Stomach smooth muscle (tissue), 2 donors: ENCODE measurements around the gene COMTD1.
A peak's percentile ranks its signal among the peaks of the same experiment; 100 is the strongest.
"Not testable (repeated sequence)": the region's sequence is repeated elsewhere in the genome, so short reads cannot be mapped to it uniquely, and the experiment has no call there.

Experiments used
- H3K27ac ChIP-seq: one replicate; pipeline ENCODE4 v1.7.0; 2013; ENCODE audit warnings: mild to moderate bottlenecking, low read length, inconsistent platforms
- H3K27me3 ChIP-seq, 2 donors: one replicate each; pipeline ENCODE4 v1.7.0; 2013; ENCODE audit warnings: low read length in 2 of 2; ENCODE audit not compliant: insufficient read depth in 2 of 2, control insufficient read depth in 1 of 2
- H3K36me3 ChIP-seq, 2 donors: one replicate each; pipeline ENCODE4 v1.7.0; 2013; ENCODE audit warnings: low read length in 2 of 2; ENCODE audit not compliant: control insufficient read depth in 2 of 2, insufficient read depth in 2 of 2
- H3K4me1 ChIP-seq: one replicate; pipeline ENCODE4 v1.7.0; 2013; ENCODE audit warnings: low read length; ENCODE audit not compliant: control insufficient read depth, insufficient read depth
- H3K4me3 ChIP-seq, 2 donors: one replicate each; pipeline ENCODE4 v1.7.0; 2013; ENCODE audit warnings: low read length in 2 of 2
- H3K9ac ChIP-seq, 2 donors: one replicate each; pipeline ENCODE4 v1.7.0; 2013; ENCODE audit warnings: low read length in 2 of 2, mild to moderate bottlenecking in 1 of 2
- H3K9me3 ChIP-seq, 2 donors: one replicate each; pipeline ENCODE4 v1.7.0; 2013; ENCODE audit warnings: low read length in 2 of 2; ENCODE audit not compliant: control insufficient read depth in 2 of 2
- donor health status: healthy.
- donor health status: Pancreatic carcinoma.

The COMTD1 gene

DNA sequence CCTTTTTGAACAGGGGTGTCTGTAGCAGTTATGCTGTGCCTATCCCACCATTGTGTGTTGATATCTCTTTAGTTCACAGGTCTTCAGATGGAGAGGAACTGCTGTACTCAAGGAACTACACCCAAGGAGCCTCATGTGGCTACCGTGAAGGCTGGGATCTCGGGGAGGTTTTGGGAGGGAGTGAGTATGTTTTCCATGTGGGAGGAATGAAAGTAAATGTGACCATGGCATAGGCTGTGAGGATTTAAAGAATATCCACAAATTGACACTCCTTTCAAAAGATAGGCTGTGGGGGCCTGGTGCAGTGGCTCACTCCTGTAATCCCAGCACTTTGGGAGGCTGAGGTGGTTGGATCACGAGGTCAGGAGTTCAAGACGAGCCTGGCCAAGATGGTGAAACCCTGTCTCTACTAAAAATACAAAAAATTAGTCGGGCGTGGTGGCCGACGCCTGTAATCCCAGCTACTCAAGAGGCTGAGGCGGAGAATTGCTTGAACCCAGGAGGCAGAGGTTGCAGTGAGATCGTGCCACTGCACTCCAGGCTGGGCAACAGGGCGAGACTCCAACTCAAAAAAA lies 32.6 kb downstream of the COMTD1 start:
- peaks cover 25% of the 10 kb centered on the region for H3K4me1 ChIP-seq
- peak overlapping the region; percentile 86 for H3K27ac ChIP-seq
- H3K4me3 ChIP-seq = peak overlapping the region; percentile 34 to 40
- not testable (repeated sequence) for H3K9me3 ChIP-seq, H3K36me3 ChIP-seq, H3K27me3 ChIP-seq
- peak overlapping the region; percentile 41 to 43 for H3K9ac ChIP-seq

DNA sequence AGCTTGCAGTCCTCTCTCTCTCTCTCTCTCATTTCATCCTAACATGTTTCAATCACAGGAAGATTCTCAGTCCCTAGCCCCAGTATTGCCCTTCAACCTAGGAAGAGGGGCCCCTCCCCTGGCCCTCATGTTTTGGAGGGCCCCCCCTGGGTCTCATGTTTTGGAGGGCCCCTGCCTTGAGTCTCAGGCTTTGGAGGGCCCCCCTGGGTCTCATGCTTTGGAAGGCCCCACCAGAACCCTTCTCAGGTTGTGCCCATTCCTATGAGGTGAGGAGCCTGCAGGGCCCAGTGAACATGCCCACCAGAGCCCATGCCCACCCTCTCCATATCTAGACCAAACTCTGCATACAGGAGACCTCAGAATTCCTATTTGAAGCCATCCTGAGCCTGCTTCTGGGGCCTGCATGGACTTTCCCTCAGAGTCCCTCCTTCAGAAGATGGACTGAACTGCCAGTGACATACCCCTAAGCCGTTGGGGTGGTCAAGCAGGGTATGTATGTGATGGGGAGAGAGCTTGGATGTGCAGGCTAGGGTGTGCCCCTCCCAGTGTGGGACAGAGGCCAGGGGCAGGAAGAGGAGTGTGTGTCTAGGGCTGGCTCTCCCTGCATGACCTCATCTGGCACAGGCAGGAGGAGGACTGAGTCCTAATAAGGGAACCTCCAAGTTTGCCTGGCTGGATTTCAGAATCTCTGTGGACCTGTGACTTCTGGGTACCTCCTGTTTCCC lies 33.3 kb downstream of the COMTD1 start:
- Histone ChIP-seq H3K4me1 (peaks cover 18% of the 10 kb centered on the region), H3K9ac (peak overlapping the region; percentile 21 to 41), H3K36me3 (no peaks in the 10 kb centered on the region), H3K9me3 (no peaks in the 10 kb centered on the region), H3K27me3 (no peaks in the 10 kb centered on the region), H3K4me3 (peak overlapping the region; percentile 34 to 40), H3K27ac (peak overlapping the region; percentile 86)

GRCh38 chr10:75201793-75202307 lies 33.9 kb downstream of the COMTD1 start:
- Histone ChIP-seq H3K9ac (no peak overlapping the region), H3K4me1 (peaks cover 18% of the 10 kb centered on the region), H3K4me3 (no peak overlapping the region), H3K36me3 (no peaks in the 10 kb centered on the region), H3K27ac (peak overlapping the region; percentile 86), H3K9me3 (no peaks in the 10 kb centered on the region), H3K27me3 (no peaks in the 10 kb centered on the region)

DNA sequence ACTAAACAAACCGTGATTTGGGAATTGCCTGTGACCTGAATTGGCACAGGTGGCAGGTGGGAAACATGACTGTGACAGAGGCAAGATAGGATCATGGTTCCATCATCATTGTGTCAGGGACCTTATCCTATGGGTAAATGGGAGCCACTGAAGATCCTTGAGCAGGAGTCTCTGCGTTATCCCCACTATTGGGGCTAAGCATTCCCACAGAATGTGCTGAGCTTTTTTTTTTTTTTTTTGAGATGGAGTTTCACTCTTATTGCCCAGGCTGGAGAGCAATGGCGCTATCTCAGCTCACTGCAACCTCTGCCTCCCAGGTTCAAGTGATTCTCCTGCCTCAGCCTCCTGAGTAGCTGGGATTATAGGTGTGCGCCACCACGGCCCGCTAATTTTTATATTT lies 35.8 kb downstream of the COMTD1 start:
- H3K9ac ChIP-seq, H3K27me3 ChIP-seq, H3K9me3 ChIP-seq, H3K36me3 ChIP-seq, H3K27ac ChIP-seq, H3K4me3 ChIP-seq: not testable (repeated sequence)
- H3K4me1 ChIP-seq = peaks cover 18% of the 10 kb centered on the region

- Histone ChIP-seq H3K27ac (no peak overlapping the region), H3K36me3 (no peaks in the 10 kb centered on the region), H3K9ac (no peak overlapping the region), H3K4me1 (peaks cover 10% of the 10 kb centered on the region), H3K4me3 (no peak overlapping the region), H3K9me3 (no peaks in the 10 kb centered on the region), H3K27me3 (no peaks in the 10 kb centered on the region)
Observed at GRCh38 chr10:75197906-75198305, 37.9 kb downstream of the COMTD1 start.

GRCh38 chr10:75197066-75197465 lies 38.7 kb downstream of the COMTD1 start:
- Histone ChIP-seq H3K4me1 (peaks cover 4% of the 10 kb centered on the region), H3K27ac (no peak overlapping the region), H3K4me3 (no peak overlapping the region)

DNA sequence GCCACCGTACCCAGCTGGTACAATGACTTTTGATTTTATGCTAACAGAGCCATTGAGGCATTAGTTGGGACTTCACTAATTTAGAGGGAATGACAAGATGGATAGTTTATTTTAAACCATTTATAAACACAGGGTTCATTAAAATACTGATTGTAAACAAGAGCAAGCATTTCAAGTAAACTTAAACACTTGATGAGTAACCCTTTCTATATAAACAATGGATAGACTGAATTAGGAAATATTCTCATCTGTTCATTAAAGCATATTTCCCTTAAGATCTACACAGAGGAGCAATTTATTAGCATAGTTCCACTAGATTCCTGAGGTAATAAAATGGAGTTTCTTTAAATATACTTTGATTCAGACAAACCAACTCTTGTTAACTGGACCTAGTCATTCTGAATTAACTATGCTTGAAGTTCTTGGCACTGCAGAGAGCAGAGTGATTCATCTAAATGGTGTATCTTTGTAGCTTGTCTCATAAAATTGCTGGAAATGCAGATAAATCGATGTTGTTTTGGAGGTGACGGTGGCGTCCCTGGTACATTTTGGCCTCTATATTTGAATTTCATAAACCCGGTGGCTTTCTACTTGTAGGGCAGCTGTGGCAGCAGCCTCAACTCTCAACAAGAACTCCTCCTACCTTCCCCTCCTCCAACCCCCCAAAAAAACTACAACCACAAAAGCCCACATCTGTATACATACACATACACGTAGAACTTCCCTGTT lies 40.6 kb downstream of the COMTD1 start:
- no peaks in the 10 kb centered on the region for H3K36me3 ChIP-seq
- H3K27ac ChIP-seq = no peak overlapping the region
- no peaks in the 10 kb centered on the region for H3K27me3 ChIP-seq
- H3K9me3 ChIP-seq = no peaks in the 10 kb centered on the region
- peaks cover 6% of the 10 kb centered on the region for H3K4me1 ChIP-seq
- H3K9ac ChIP-seq = no peak overlapping the region
- no peak overlapping the region for H3K4me3 ChIP-seq

More at GRCh38 chr10:75197066-75197465, 38.7 kb downstream of the COMTD1 start:
- Histone ChIP-seq H3K9me3 (no peaks in the 10 kb centered on the region), H3K9ac (no peak overlapping the region), H3K36me3 (no peaks in the 10 kb centered on the region), H3K27me3 (no peaks in the 10 kb centered on the region)

DNA sequence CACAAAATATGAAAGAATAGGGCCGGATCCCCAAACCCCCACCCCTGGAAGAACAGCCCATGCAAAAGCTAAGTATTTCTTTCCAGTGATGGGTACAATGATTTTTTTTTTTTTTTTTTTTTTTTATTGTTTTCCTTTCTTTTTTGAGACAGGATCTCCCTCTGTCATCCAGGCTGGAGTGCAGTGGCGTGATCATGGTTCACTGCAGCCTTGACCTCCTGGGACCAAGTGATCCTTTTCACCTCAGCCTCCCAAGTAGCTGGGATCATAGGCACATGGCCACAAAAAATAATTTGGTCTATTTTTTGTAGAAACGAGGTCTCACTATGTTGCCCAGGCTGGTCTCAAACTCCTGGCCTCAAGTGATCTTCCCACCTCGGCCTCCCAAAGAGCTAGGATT lies 41.1 kb downstream of the COMTD1 start:
- not testable (repeated sequence) for H3K27me3 ChIP-seq, H3K4me3 ChIP-seq, H3K36me3 ChIP-seq, H3K27ac ChIP-seq, H3K9ac ChIP-seq, H3K9me3 ChIP-seq, H3K4me1 ChIP-seq

DNA sequence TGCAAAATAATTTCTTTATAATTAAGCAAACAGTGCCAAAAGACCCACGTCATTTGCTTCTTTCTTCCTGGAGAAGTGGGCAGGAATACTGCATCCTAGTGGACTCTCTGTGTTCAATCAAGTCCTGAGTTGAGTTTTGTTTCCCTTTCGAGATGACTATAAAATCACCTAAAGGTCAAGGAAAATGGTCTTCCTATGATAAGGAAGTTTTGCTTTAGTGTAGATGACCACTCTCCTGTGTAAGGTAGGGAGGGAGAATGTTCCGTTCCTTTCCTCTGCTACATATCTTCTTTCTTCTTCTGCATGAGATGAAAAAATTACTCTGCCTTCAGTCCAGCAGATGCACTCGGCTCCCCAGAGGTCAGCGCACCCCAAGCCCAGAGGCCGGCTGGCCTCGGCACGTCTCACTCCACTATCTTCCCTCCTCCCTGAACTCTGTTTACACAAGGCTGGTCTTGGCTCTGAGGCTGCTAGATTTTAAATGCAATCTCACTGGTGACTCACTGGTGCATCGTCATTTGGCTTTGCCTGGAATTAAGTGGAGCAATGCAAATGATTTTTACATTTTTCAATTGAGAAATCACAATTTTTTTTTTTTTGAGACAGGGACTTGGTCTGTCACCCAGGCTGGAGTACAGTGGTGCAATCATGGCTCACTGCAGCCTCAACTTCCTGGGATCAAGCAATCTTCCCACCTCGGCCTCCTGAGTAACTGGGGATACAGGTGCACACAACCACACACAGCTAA lies 43.8 kb downstream of the COMTD1 start:
- Histone ChIP-seq H3K27ac (no peak overlapping the region), H3K9me3 (no peaks in the 10 kb centered on the region), H3K4me1 (peaks cover 8% of the 10 kb centered on the region), H3K27me3 (no peaks in the 10 kb centered on the region), H3K36me3 (peaks cover 0 to 2% of the 10 kb centered on the region in 2 donors), H3K4me3 (peak overlapping the region in 1 of 2 donors; percentile 22), H3K9ac (no peak overlapping the region)

- Histone ChIP-seq H3K4me1 (peaks cover 8% of the 10 kb centered on the region), H3K36me3 (peaks cover 0 to 2% of the 10 kb centered on the region in 2 donors), H3K9me3 (no peaks in the 10 kb centered on the region), H3K27ac (no peak overlapping the region), H3K4me3 (no peak overlapping the region), H3K9ac (no peak overlapping the region), H3K27me3 (no peaks in the 10 kb centered on the region)
Observed at GRCh38 chr10:75189266-75190096, 46.3 kb downstream of the COMTD1 start.
